Psoas muscle (tissue), 8 donors: ENCODE results near the gene IRAK3. TPM values are rescaled to one million over a fixed set of nuclear protein-coding genes. Genes with fewer than 3 reads are reported as not detected.

Experiments
- ATAC-seq, 4 donors: fragments of 200-7000 bp; cut with Tn5 transposase; one replicate each; pipeline ENCODE4 v1.9.1; 2020; ENCODE audit warnings: moderate library complexity in 3 of 4, mild to moderate bottlenecking in 2 of 4
- DNase-seq, 2 donors: peaks; one replicate each; pipeline ENCODE4 v3.0.0-alpha.2; 2020
- H3K27ac ChIP-seq: fragments of 200-600 bp; one replicate; pipeline ENCODE4 v1.8.0; 2022
- H3K27me3 ChIP-seq, 3 donors: fragments of 200-600 bp in 1 of 3; one replicate each; pipeline versions ENCODE4 v1.6.1 to v1.8.0; 2013 to 2022; ENCODE audit warnings: low read length in 2 of 3, mild to moderate bottlenecking in 2 of 3, moderate library complexity in 1 of 3; ENCODE audit not compliant: insufficient read depth in 3 of 3
- H3K36me3 ChIP-seq, 2 donors: fragments of 200-600 bp in 1 of 2; one replicate each; pipeline versions ENCODE4 v1.6.1 to v1.8.0; 2013 to 2022; ENCODE audit warnings: low read depth in 1 of 2, mild to moderate bottlenecking in 1 of 2, moderate library complexity in 1 of 2; ENCODE audit not compliant: insufficient read depth in 1 of 2
- H3K4me1 ChIP-seq: fragments of 200-600 bp; one replicate; pipeline ENCODE4 v1.8.0; 2022
- H3K4me3 ChIP-seq: fragments of 200-600 bp; one replicate; pipeline ENCODE4 v1.8.0; 2022; ENCODE audit warnings: mild to moderate bottlenecking
- H3K9me3 ChIP-seq: fragments of 200-600 bp; one replicate; pipeline ENCODE4 v1.8.0; 2022
- CTCF ChIP-seq: fragments of 200-600 bp; IDR thresholded peaks from one replicate; pipeline ENCODE4 v1.8.0; 2022; ENCODE audit warnings: antibody characterized with exemption
- WGBS, 3 donors: extraction: QIAGEN DNeasy Blood & Tissue Kit; methylation state at CpG; one replicate each; pipeline versions ENCODE4 v1.1.6 to v1.1.7; 2013; 5-methylcytosine and 5-hydroxymethylcytosine counted together
- intact Hi-C, 2 donors: fragments of 100-400 bp; cut with DNase I; formaldehyde crosslinking; loops; one replicate each; pipeline versions ENCODE4 v1.11.0 to v1.14.2; 2022
- polyA plus RNA-seq, 3 donors: library from polyadenylated mRNA; stranded (reverse); fragments of 200-250 nt; gene quantifications; one replicate each; pipeline ENCODE4 v1.2.3, GENCODE V29; 2013
- total RNA-seq, 4 donors: library from RNA; stranded (reverse); fragmentation: NEBNext Ultra II Directional in 2 of 4; extraction: Animal tissue kit (Norgen Biotek cat#: 25700) in 2 of 4; gene quantifications; one replicate each; pipeline versions ENCODE4 v1.2.1 to v1.2.4, GENCODE V29; 2021 to 2023
- donor health status: healthy with polysubstance abuse.
- donor health status: DM: no; HTN: no; CAD: no; lungs with moderate emphysema.
- donor health status: Bipolar disorder and iron deficiency.
- donor health status: healthy.
- donor health status: DM: yes; HTN: yes; CAD: no.
- donor health status: DM: no; HTN: no; CAD: no.
- donor health status: DM: no; HTN: no; CAD: no.
- donor health status: DM: yes; HTN: yes; CAD: no.

The IRAK3 gene
- total and polyA plus RNA-seq, 7 donors, result 0.97 to 4.0 (median 2.2) TPM

DNA sequence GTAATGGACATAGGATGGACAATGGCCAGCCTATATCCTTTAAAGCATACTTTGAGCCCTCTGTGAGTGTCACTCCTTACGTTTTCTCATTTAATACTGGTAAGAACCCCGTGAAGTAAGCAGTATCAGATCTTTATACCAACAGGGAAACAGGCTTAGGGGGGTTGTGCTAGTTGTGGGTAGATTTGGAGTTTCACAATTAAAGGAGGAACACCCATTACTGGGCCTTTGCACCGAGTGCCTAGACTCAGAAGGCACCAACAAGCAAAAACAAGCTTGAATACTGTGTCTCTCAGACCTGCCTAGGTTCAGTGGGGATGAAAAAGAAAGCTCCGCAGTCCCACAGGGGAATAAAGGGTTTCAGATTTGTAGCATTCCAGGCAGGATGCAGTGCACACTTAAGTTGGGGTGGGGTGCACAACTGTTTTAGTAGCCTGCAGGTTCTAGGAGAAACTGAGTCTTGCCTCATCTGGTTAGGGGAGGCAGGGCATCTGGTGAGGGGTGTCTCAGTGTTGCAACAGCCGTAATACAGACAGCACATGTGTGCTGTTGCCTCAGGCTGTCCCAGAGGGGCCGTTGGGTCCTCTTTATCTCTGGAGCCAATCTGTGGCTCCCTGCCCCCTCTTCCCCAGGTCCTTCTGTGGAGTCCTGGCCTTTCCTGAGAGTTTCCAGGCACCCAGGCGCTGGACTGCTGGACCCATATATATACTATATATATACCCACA lies 51.2 kb downstream of the IRAK3 start:
- no peak for TF ChIP-seq CTCF
- Histone ChIP-seq H3K4me3 (no peak overlapping the region), H3K36me3 (peaks cover 0 to 2% of the 10 kb centered on the region in 2 donors), H3K27ac (no peak overlapping the region), H3K4me1 (no peaks in the 10 kb centered on the region), H3K27me3 (peaks cover 0 to 23% (median 0%) of the 10 kb centered on the region in 3 donors), H3K9me3 (no peaks in the 10 kb centered on the region)
- no peak for ATAC-seq
- 74 to 89% (median 80%) methylated on average over 7 of the region's 7 CpGs for WGBS, 3 donors
- no peak for DNase-seq
- intact Hi-C loops, result no loop called here

DNA sequence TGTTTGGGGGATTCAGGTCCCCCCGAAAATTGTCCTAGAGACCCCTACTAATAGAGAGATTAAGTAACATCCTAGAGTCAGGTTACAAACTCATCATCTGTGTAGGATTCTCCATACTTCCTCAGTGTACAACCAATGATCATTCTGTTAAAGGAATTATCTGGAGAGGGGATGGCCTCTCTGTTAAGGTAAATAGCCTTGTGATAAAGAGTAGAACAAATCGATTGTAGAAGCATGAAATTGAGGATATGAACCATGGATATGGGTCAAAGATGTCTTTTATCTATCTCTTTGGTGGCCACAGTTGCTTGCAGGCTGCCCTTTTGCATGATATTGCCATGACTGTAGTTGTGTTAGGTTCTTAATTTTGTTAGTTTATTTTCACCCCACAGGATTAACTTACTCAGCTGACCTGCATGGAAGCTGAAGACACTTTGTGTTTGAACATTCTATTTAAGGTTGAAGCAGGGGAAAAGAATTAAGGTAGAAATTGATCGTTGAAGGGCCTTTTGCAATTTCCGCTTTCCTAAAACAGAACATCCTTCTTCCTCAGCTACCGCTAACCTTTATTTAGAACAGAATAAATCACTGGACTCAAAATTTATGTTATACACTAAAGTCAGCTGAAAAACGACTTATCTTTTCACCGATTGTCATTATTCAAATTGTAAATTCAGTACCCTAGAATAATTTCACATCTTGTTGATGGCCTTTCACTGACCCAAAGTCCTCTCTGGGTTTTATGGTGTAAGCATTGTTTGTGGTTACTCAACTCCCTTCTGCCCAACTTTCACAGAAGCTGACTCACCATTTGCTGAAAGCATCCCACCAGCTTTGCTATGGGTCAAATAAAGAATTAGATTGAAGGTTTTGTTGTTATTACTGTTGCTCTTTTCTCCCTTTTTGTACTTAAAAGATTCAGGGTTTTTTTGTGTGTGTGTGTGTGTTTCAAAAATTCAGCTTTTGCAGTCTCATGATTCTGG lies 52.3 kb downstream of the IRAK3 start:
- Histone ChIP-seq H3K36me3 (peaks cover 2% of the 10 kb centered on the region in 2 donors), H3K4me3 (no peak overlapping the region), H3K27ac (no peak overlapping the region), H3K4me1 (no peaks in the 10 kb centered on the region), H3K9me3 (no peaks in the 10 kb centered on the region), H3K27me3 (peaks cover 0 to 21% (median 0%) of the 10 kb centered on the region in 3 donors)
- intact Hi-C loops, result no loop called here
- DNase-seq, result no peak
- ATAC-seq, result no peak
- WGBS, 3 donors, result 61 to 66% (median 63%) methylated on average over 7 of the region's 7 CpGs
- no peak for TF ChIP-seq CTCF

DNA sequence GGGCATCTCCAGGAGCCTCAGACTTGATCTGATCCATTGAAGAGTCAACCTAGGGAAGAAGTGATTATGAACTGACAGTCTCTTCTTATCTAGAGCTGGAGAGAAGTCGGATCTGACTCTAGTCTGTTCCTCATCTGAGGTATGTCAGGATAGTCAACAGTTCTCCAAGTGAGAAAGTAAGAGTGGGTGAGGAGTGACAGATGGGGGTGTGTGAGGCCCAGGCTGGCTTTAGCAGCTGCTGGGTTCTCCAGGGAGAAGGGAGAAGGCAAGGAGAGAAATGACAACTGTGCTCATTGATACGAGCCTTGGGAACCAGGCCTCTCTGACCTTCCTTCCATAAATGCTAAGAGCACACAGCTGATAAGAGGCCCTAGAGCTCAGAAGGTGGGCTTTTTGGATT lies 53.3 kb downstream of the IRAK3 start:
- WGBS, 3 donors, result 87 to 89% (median 88%) methylated on average over 2 of the region's 2 CpGs
- Histone ChIP-seq H3K36me3 (peaks cover 2 to 7% of the 10 kb centered on the region in 2 donors), H3K27ac (no peak overlapping the region), H3K4me1 (no peaks in the 10 kb centered on the region), H3K9me3 (no peaks in the 10 kb centered on the region), H3K4me3 (no peak overlapping the region), H3K27me3 (peaks cover 0 to 12% (median 0%) of the 10 kb centered on the region in 3 donors)
- intact Hi-C loops, result no loop called here
- DNase-seq (no peak), ATAC-seq (no peak)
- no peak for TF ChIP-seq CTCF

DNA sequence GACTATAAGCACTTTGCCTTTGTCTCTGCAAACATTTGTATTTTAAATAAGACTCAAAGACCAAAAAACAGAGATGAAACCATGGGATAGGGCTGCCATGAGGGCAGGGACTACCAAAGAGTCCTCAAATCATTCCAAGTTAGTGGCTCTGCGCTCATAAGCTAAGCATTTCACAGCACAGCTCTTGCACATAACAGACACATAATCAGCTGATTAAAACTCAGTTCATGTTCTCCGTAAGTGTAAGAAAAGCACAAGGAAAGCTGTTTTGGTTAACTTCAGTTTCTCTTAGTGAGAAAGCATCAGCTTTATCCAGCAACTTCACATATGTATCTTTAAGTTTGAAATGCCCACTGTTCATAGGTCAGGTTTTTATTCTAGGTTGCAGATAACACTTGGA lies 54.9 kb downstream of the IRAK3 start:
- DNase-seq (no peak), ATAC-seq (no peak)
- 93 to 98% (median 95%) methylated on average over 2 of the region's 2 CpGs for WGBS, 3 donors
- no peaks in the 10 kb centered on the region for H3K9me3 ChIP-seq
- no peaks in the 10 kb centered on the region for H3K4me1 ChIP-seq
- peaks cover 2 to 16% of the 10 kb centered on the region in 2 donors for H3K36me3 ChIP-seq
- H3K4me3 ChIP-seq, result no peak overlapping the region
- intact Hi-C loops, result no loop called here
- H3K27me3 ChIP-seq, result peaks cover 0 to 7% (median 0%) of the 10 kb centered on the region in 3 donors
- no peak for TF ChIP-seq CTCF
- H3K27ac ChIP-seq, result no peak overlapping the region
